ENCODE measurements around the gene KCTD4.

KCTD4 gene

DNA sequence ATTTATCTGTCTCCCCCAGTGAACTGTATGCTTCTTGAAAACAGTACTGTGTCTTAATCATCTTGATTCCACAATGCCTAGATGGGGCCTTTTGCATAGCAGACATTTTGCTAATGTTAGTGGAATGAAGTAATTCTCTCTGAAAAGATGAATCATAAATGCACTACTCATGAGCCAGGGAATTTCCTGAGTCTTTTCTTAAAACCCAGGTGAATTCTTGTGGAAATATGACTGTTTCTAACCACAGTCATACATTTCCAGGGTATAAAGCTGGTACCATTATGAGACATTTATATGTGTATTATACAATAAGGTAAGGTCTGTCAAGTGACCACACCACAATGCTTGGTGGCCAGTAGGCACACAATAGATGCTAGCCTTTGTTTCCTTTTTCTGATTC, 5.5 kb upstream of the KCTD4 start:
- DNase-seq, result no peak
- Histone ChIP-seq H3K4me3 (no peak overlapping the region), H3K4me1 (peaks cover 0 to 23% (median 16%) of the 10 kb centered on the region in 4 donors), H3K27ac (peak overlapping the region; percentile 61 to 66), H3K9me3 (no peaks in the 10 kb centered on the region), H3K27me3 (no peaks in the 10 kb centered on the region), H3K36me3 (peaks cover 0 to 6% (median 5%) of the 10 kb centered on the region in 3 donors)
- TF ChIP-seq, protein P1, sequence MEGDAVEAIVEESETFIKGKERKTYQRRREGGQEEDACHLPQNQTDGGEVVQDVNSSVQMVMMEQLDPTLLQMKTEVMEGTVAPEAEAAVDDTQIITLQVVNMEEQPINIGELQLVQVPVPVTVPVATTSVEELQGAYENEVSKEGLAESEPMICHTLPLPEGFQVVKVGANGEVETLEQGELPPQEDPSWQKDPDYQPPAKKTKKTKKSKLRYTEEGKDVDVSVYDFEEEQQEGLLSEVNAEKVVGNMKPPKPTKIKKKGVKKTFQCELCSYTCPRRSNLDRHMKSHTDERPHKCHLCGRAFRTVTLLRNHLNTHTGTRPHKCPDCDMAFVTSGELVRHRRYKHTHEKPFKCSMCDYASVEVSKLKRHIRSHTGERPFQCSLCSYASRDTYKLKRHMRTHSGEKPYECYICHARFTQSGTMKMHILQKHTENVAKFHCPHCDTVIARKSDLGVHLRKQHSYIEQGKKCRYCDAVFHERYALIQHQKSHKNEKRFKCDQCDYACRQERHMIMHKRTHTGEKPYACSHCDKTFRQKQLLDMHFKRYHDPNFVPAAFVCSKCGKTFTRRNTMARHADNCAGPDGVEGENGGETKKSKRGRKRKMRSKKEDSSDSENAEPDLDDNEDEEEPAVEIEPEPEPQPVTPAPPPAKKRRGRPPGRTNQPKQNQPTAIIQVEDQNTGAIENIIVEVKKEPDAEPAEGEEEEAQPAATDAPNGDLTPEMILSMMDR (IDR thresholded peaks at IDR 0.05), result no peak
- intact Hi-C loops (cut with DNase I; ENCODE audit: low total_unique reads), result no loop called here

DNA sequence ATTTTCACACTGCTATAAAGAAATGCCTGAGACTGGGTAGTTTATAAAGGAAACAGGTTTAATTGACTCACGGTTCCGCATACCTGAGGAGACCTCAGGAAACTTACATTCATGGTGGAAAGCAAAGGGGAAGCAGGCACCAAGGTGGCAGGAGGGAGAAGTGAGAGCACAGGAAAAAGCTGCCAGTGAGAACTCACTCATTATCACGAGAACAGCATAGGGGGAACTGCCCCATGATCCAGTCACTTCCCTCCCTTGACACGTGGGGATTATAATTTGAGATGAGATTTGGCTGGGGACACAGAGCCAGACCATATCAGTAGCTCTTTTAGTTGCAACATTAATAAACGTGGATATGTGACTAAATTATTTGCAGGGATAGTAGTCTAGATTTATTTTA, 4.3 kb upstream of the KCTD4 start:
- no peak overlapping the region for H3K4me3 ChIP-seq
- H3K27me3 ChIP-seq, result no peaks in the 10 kb centered on the region
- peaks cover 0 to 6% (median 5%) of the 10 kb centered on the region in 3 donors for H3K36me3 ChIP-seq
- H3K4me1 ChIP-seq, result peaks cover 0 to 23% (median 16%) of the 10 kb centered on the region in 4 donors
- DNase-seq, result no peak
- TF ChIP-seq, protein P1 (IDR thresholded peaks at IDR 0.05), result no peak
- intact Hi-C loops (cut with DNase I; ENCODE audit: low total_unique reads), result no loop called here
- no peaks in the 10 kb centered on the region for H3K9me3 ChIP-seq
- H3K27ac ChIP-seq, result no peak overlapping the region

DNA sequence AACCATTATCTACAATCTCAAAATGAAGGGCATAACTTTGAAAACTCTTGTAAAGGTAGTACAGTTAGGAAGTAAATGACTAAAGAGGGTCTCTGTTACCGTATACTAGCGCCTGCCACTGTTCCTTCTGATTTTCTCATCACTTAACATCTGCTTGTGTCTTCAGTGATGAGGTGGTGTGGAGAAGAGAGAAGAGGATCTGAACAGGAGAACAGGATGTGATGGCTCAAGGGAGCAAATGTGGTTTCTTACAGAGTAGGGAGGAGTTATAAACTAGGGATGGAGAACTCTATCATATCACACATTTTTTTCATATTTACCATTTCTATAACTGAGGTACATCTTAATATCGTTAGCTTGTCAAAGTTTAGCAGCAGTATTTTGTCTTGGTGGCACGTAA, 1.1 kb downstream of the KCTD4 start:
- intact Hi-C loops (cut with DNase I; ENCODE audit: low total_unique reads), result no loop called here
- H3K4me1 ChIP-seq, result peaks cover 0 to 19% (median 1%) of the 10 kb centered on the region in 4 donors

DNA sequence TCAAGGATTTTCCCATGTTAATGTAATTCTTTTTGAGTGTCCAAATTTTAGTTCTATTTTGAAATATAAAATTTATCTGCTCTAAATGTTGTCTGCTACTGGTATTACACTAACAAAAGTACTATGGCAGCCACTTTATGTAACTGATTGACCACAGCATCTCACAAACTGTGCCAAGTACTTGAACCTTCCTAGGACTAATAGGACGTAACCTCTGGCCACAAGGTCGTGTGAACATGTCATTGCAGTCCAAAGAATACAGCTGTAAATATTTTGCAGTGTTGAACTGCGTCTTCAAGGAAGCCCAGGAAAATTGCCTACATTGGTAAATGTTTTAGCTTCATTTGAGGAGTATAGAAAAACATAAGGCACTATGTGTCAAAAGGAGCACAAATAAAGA, 1.9 kb downstream of the KCTD4 start:
- DNase-seq, result no peak
- intact Hi-C loops (cut with DNase I; ENCODE audit: low total_unique reads), result no loop called here
- Histone ChIP-seq H3K27ac (no peak overlapping the region), H3K4me1 (peaks cover 0 to 19% (median 1%) of the 10 kb centered on the region in 4 donors), H3K9me3 (no peaks in the 10 kb centered on the region), H3K4me3 (no peak overlapping the region), H3K36me3 (peaks cover 0 to 5% (median 0%) of the 10 kb centered on the region in 3 donors), H3K27me3 (no peaks in the 10 kb centered on the region)
- TF ChIP-seq, protein P1 (IDR thresholded peaks at IDR 0.05), result no peak

More for the DNA sequence above, 1.1 kb downstream of the KCTD4 start:
- H3K4me3 ChIP-seq, result no peak overlapping the region
- DNase-seq, result no peak
- no peaks in the 10 kb centered on the region for H3K9me3 ChIP-seq
- peaks cover 0 to 5% (median 0%) of the 10 kb centered on the region in 3 donors for H3K36me3 ChIP-seq
- TF ChIP-seq, protein P1 (IDR thresholded peaks at IDR 0.05), result no peak
- H3K27ac ChIP-seq, result no peak overlapping the region
- no peaks in the 10 kb centered on the region for H3K27me3 ChIP-seq

DNA sequence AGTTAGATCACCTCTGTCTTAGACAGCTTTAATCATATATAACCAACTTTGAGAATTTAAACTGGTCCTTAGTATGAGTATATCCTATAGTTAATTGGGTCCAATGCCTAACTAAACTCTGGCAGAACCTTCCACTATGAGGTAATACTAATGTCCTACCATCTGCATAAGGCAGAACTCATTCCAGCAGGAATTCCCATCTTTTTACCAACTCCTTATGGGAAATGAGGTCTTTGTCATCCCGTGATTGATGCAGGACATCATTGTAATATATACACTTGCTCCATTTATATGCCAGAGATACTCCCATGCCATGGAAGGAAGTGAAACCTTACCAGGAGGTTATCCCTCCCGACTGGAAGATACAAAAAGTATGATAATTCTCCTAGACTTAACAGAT, 2.8 kb downstream of the KCTD4 start:
- no peak overlapping the region for H3K4me3 ChIP-seq
- intact Hi-C loops (cut with DNase I; ENCODE audit: low total_unique reads), result no loop called here
- H3K4me1 ChIP-seq, result peaks cover 0 to 19% (median 1%) of the 10 kb centered on the region in 4 donors
- no peaks in the 10 kb centered on the region for H3K27me3 ChIP-seq
- no peak for DNase-seq
- H3K27ac ChIP-seq, result no peak overlapping the region
- H3K36me3 ChIP-seq, result peaks cover 0 to 5% (median 0%) of the 10 kb centered on the region in 3 donors
- H3K9me3 ChIP-seq, result no peaks in the 10 kb centered on the region
- TF ChIP-seq, protein P1 (IDR thresholded peaks at IDR 0.05), result no peak

DNA sequence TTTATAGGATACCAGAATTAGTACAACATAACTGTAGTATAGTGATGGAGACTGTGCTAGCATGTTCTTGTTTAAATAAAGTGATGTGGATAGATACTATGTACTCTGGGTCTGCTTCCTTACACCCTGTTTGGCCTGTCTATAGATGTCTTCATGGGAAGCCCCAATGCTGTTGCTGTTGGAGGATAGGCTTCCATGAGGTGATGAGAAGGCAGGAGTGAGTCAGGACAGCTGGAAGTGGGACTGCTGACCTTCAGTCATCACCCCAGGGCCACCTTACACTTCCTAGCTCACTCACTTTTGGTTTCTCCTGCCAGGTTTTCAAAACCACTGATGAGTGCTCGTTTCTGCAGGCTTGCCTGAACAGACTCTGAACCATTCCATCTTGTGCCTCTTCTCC, 4.2 kb downstream of the KCTD4 start:
- intact Hi-C loops (cut with DNase I; ENCODE audit: low total_unique reads), result no loop called here
- TF ChIP-seq, protein P1 (IDR thresholded peaks at IDR 0.05), result no peak
- Histone ChIP-seq H3K4me1 (peaks cover 0 to 19% (median 1%) of the 10 kb centered on the region in 4 donors), H3K4me3 (no peak overlapping the region), H3K27ac (no peak overlapping the region), H3K36me3 (no peaks in the 10 kb centered on the region), H3K27me3 (no peaks in the 10 kb centered on the region), H3K9me3 (no peaks in the 10 kb centered on the region)
- DNase-seq, result no peak
